ENCODE measurements around the gene CLCN3. TPM values are rescaled to one million over a fixed set of nuclear protein-coding genes. Genes with fewer than 3 reads are reported as not detected.
"Not testable (repeated sequence)": the region's sequence is repeated elsewhere in the genome, so short reads cannot be mapped to it uniquely, and the experiment has no call there.

The CLCN3 gene
- polyA plus RNA-seq, 3 donors = 5.3 to 7.8 (median 5.4) TPM

DNA sequence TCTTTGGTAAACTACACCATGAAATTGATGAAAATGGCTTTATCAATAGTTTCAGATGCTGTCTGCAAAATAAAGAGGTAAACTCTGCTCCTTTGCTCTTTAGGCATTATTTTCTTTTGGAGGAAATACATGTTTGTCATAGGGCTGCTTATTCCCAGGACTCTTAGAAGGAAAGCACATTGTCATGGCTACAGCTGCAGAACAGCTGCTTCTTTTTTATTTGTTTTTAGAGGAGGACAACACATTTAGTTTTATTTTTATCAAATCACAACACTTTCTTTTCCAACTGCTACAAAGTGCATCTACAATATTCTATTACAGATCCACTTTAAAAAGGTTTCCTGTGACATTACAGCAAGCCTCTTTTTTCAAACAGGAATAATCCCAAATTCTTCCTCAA lies 150.0 kb downstream of the CLCN3 start:
- peaks cover 6 to 8% of the 10 kb centered on the region in 2 donors for H3K4me1 ChIP-seq (ENCODE audit: control insufficient read depth in 1 of 2, insufficient read depth in 2 of 2, low read length in 2 of 2)
- Mint-ChIP-seq H3K27ac (no peak overlapping the region), H3K9me3 (peaks cover 0 to 10% (median 2%) of the 10 kb centered on the region in 7 donors), H3K4me1 (peaks cover 14% of the 10 kb centered on the region), H3K4me3 (no peak overlapping the region), H3K27me3 (ENCODE audit: low read depth in 3 of 3) (peaks cover 19 to 36% (median 24%) of the 10 kb centered on the region in 3 donors), H3K36me3 (no peaks in the 10 kb centered on the region)
- H3K79me2 ChIP-seq (ENCODE audit: insufficient read depth, low read length) = no peaks in the 10 kb centered on the region
- peaks cover 6 to 16% of the 10 kb centered on the region in 2 donors for H3K27me3 ChIP-seq (ENCODE audit: control insufficient read depth in 2 of 2, insufficient read depth in 2 of 2, low read length in 2 of 2)
- H3K4me2 ChIP-seq (replicated peaks; ENCODE audit: extremely low read depth, low read length, poor library complexity, severe bottlenecking) = no peak overlapping the region
- no peak overlapping the region for H2AFZ ChIP-seq (ENCODE audit: insufficient read depth, low read depth, low read length, poor library complexity, severe bottlenecking)
- H3K27ac ChIP-seq (ENCODE audit: low read depth in 1 of 2, low read length in 2 of 2) = no peak overlapping the region
- H4K20me1 ChIP-seq (ENCODE audit: insufficient read depth, low read length) = no peaks in the 10 kb centered on the region
- TF ChIP-seq, protein P1, sequence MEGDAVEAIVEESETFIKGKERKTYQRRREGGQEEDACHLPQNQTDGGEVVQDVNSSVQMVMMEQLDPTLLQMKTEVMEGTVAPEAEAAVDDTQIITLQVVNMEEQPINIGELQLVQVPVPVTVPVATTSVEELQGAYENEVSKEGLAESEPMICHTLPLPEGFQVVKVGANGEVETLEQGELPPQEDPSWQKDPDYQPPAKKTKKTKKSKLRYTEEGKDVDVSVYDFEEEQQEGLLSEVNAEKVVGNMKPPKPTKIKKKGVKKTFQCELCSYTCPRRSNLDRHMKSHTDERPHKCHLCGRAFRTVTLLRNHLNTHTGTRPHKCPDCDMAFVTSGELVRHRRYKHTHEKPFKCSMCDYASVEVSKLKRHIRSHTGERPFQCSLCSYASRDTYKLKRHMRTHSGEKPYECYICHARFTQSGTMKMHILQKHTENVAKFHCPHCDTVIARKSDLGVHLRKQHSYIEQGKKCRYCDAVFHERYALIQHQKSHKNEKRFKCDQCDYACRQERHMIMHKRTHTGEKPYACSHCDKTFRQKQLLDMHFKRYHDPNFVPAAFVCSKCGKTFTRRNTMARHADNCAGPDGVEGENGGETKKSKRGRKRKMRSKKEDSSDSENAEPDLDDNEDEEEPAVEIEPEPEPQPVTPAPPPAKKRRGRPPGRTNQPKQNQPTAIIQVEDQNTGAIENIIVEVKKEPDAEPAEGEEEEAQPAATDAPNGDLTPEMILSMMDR (IDR thresholded peaks at IDR 0.05) = no peak
- H3K9ac ChIP-seq (ENCODE audit: insufficient read depth, low read length, poor library complexity, severe bottlenecking) = no peak overlapping the region
- DNase-seq = no peak
- H3K36me3 ChIP-seq (replicated peaks in 1 of 2; ENCODE audit: control insufficient read depth in 1 of 2, insufficient read depth in 2 of 2, low read length in 2 of 2) = no peaks in the 10 kb centered on the region
- H3K4me3 ChIP-seq (replicated peaks in 1 of 3; ENCODE audit: low read depth in 2 of 3, low read length in 3 of 3) = no peak overlapping the region
- no peaks in the 10 kb centered on the region for H3K9me3 ChIP-seq (replicated peaks in 1 of 2; ENCODE audit: control insufficient read depth in 1 of 2, insufficient read depth in 1 of 2, low read length in 2 of 2)
- intact Hi-C loops (cut with micrococcal nuclease) = no loop called here

DNA sequence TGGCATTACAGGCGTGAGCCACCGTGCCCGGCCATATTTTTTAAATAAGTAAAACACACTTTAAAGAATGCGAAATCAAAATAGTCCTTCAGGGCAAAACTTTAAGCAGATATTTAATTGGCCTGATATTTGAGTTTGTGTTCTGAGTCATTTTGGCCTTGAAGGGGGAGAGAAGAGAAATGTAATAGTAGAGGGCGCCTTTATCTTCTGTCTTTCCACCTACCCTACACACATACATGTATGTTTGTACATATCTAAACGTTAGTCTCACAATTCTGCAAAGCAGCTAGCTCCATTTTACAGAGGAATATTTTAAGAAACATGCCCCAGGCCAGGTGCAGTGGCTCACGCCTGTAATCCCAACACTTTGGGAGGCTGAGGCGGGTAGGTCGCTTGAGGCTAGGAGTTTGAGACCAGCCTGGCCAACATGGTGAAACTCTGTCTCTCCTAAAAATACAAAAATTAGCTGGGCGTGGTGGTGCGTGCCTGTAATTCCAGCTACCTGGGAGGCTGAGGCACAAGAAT lies 151.2 kb downstream of the CLCN3 start:
- H2AFZ ChIP-seq (ENCODE audit: insufficient read depth, low read depth, low read length, poor library complexity, severe bottlenecking); H3K9ac ChIP-seq (ENCODE audit: insufficient read depth, low read length, poor library complexity, severe bottlenecking); H4K20me1 ChIP-seq (ENCODE audit: insufficient read depth, low read length); H3K4me2 ChIP-seq (replicated peaks; ENCODE audit: extremely low read depth, low read length, poor library complexity, severe bottlenecking); H3K79me2 ChIP-seq (ENCODE audit: insufficient read depth, low read length); intact Hi-C loops (cut with micrococcal nuclease); H3K9me3 ChIP-seq (replicated peaks in 1 of 2; ENCODE audit: control insufficient read depth in 1 of 2, insufficient read depth in 1 of 2, low read length in 2 of 2); H3K36me3 Mint-ChIP-seq; H3K27ac Mint-ChIP-seq; DNase-seq; H3K36me3 ChIP-seq (replicated peaks in 1 of 2; ENCODE audit: control insufficient read depth in 1 of 2, insufficient read depth in 2 of 2, low read length in 2 of 2); H3K4me3 ChIP-seq (replicated peaks in 1 of 3; ENCODE audit: low read depth in 2 of 3, low read length in 3 of 3); H3K4me3 Mint-ChIP-seq; H3K27ac ChIP-seq (ENCODE audit: low read depth in 1 of 2, low read length in 2 of 2); H3K4me1 ChIP-seq (ENCODE audit: control insufficient read depth in 1 of 2, insufficient read depth in 2 of 2, low read length in 2 of 2): not testable (repeated sequence)
- H3K27me3 Mint-ChIP-seq (ENCODE audit: low read depth in 3 of 3) = peaks cover 24 to 45% (median 29%) of the 10 kb centered on the region in 3 donors
- H3K9me3 Mint-ChIP-seq = peaks cover 0 to 14% (median 4%) of the 10 kb centered on the region in 7 donors
- 93% methylated on average over 2 of the region's 11 CpGs for WGBS (ENCODE audit: insufficient coverage)
- H3K27me3 ChIP-seq (ENCODE audit: control insufficient read depth in 2 of 2, insufficient read depth in 2 of 2, low read length in 2 of 2) = peaks cover 11 to 23% of the 10 kb centered on the region in 2 donors
- peaks cover 17% of the 10 kb centered on the region for H3K4me1 Mint-ChIP-seq

Other genes starting within 250 kb of the CLCN3 start
- 1 to 10 TPM; 1.9 to 5.5 (median 2.7) TPM for gene NEK1, start 8.0 kb upstream of the CLCN3 start, polyA plus RNA-seq
- gene HPF1, start 137.4 kb downstream of the CLCN3 start, polyA plus RNA-seq = 10 to 100 TPM; 10.2 to 29.9 (median 25.1) TPM

Data from CD14-positive monocyte (primary cell).